T-cell (primary cell): ENCODE results near the gene TENM4. TPM values are rescaled to one million over a fixed set of nuclear protein-coding genes. Genes with fewer than 3 reads are reported as not detected.

Experiments used
- ATAC-seq, 4 experiments: fragments of 200-7000 bp in 3 of 4; fragments of 150-1000 bp in 1 of 4; cut with Tn5 transposase; replicated peaks in 1 of 4; 1 replicate in 3 of 4; 2 replicates in 1 of 4; pipeline ENCODE4 v1.10.0; 2021; ENCODE audit warnings: moderate library complexity in 3 of 4, mild to moderate bottlenecking in 2 of 4, moderate number of reproducible peaks in 1 of 4
- CTCF ChIA-PET, 2 donors: fragments of 300-600 bp; sonication (Branson Sonifier 250); formaldehyde crosslinking; loops; one replicate each; lab custom pipeline; 2022; ENCODE audit warnings: antibody characterized with exemption in 2 of 2; lab: Charles Lee
- POLR2A ChIA-PET, 2 donors: fragments of 300-600 bp; sonication (Branson Sonifier 250); formaldehyde crosslinking; loops; one replicate each; lab custom pipeline; 2022; ENCODE audit warnings: antibody characterized with exemption in 2 of 2; lab: Charles Lee
- DNase-seq, 35 experiments: peaks; one replicate each; pipeline versions ENCODE4 v3.0.0 to v3.0.0-alpha.2; 2013 to 2023
- H3K27ac ChIP-seq: one replicate; pipeline ENCODE4 v1.5.1; 2013; ENCODE audit warnings: low read length
- H3K27me3 ChIP-seq, 2 experiments: replicated peaks in 1 of 2; 1 replicate in 1 of 2; 2 replicates in 1 of 2; pipeline versions ENCODE4 v1.6.1 to v1.7.0; 2013; ENCODE audit warnings: low read length in 1 of 2, mixed read lengths in 1 of 2; ENCODE audit not compliant: control insufficient read depth in 2 of 2, insufficient read depth in 2 of 2; ENCODE audit errors: extremely low read depth in 1 of 2
- H3K36me3 ChIP-seq, 2 donors: 1 replicate in 1 of 2; 2 replicates in 1 of 2; pipeline versions ENCODE4 v1.6.1 to v1.7.0; 2013; ENCODE audit warnings: low read length in 1 of 2; ENCODE audit not compliant: control insufficient read depth in 2 of 2, insufficient read depth in 1 of 2; ENCODE audit errors: extremely low read depth in 1 of 2
- H3K4me1 ChIP-seq, 2 experiments: 1 replicate in 1 of 2; 2 replicates in 1 of 2; pipeline versions ENCODE4 v1.6.1 to v1.7.0; 2013; ENCODE audit warnings: low read length in 2 of 2, mixed read lengths in 1 of 2; ENCODE audit not compliant: insufficient read depth in 2 of 2, control insufficient read depth in 1 of 2; ENCODE audit errors: extremely low read depth in 1 of 2
- H3K4me3 ChIP-seq, 2 donors: 1 replicate in 1 of 2; 2 replicates in 1 of 2; pipeline versions ENCODE4 v1.5.1 to v1.7.0; 2013; ENCODE audit warnings: mild to moderate bottlenecking in 2 of 2, low read length in 1 of 2, moderate library complexity in 1 of 2; ENCODE audit not compliant: control insufficient read depth in 1 of 2; ENCODE audit errors: extremely low read depth in 1 of 2
- H3K9me3 ChIP-seq: 2 replicates; pipeline ENCODE4 v1.7.0; 2013
- H3K27ac Mint-ChIP-seq, 2 donors: one replicate each; pipeline ENCODE4 v1.8.0; 2020 to 2021; ENCODE audit warnings: mild to moderate bottlenecking in 2 of 2, mixed read lengths in 2 of 2
- H3K27me3 Mint-ChIP-seq, 2 donors: one replicate each; pipeline ENCODE4 v1.8.0; 2021 to 2022; ENCODE audit warnings: mixed read lengths in 2 of 2
- H3K36me3 Mint-ChIP-seq: one replicate; pipeline ENCODE4 v1.8.0; 2021; ENCODE audit warnings: mixed read lengths
- H3K4me1 Mint-ChIP-seq, 3 donors: one replicate each; pipeline ENCODE4 v1.8.0; 2020 to 2022; ENCODE audit warnings: mixed read lengths in 3 of 3, mild to moderate bottlenecking in 1 of 3
- H3K4me3 Mint-ChIP-seq, 3 donors: one replicate each; pipeline ENCODE4 v1.8.0; 2020 to 2022; ENCODE audit warnings: mild to moderate bottlenecking in 3 of 3, mixed read lengths in 3 of 3, moderate library complexity in 3 of 3
- H3K9me3 Mint-ChIP-seq, 3 donors: one replicate each; pipeline ENCODE4 v1.8.0; 2020 to 2022; ENCODE audit warnings: mixed read lengths in 3 of 3
- WGBS: methylation state at CpG from one replicate; pipeline ENCODE4 v1.1.5; 2013; ENCODE audit warnings: missing lambda C conversion rate; ENCODE audit not compliant: insufficient coverage; 5-methylcytosine and 5-hydroxymethylcytosine counted together
- total RNA-seq, 35 experiments: library from RNA in 6 of 35; stranded (reverse) in 6 of 35; fragments of 120-200 nt in 1 of 35; gene quantifications; one replicate each; pipeline versions ENCODE4 v1.2.1 to v1.2.4 and lab custom pipeline; 2013 to 2026

TENM4 gene
- total RNA-seq, 5 donors from 2014 or later (not counting 1 experiment from before 2014, with no cell fraction given): 0.03 to 0.35 (median 0.03) TPM; not detected in 2

GRCh38 chr11:79396001-79396400 lies 44.8 kb downstream of the TENM4 start:
- ChIA-PET POLR2A (no interaction called here), CTCF (no interaction called here)
- no peaks in the 10 kb centered on the region for H3K36me3 ChIP-seq
- H3K27me3 ChIP-seq: no peaks in the 10 kb centered on the region
- Mint-ChIP-seq H3K36me3 (no peaks in the 10 kb centered on the region), H3K4me1 (no peaks in the 10 kb centered on the region), H3K27me3 (peaks cover 0 to 5% of the 10 kb centered on the region in 2 donors), H3K9me3 (peaks cover 0 to 4% (median 0%) of the 10 kb centered on the region in 3 donors), H3K4me3 (no peak overlapping the region), H3K27ac (no peak overlapping the region)
- ATAC-seq: no peak
- H3K27ac ChIP-seq: no peak overlapping the region
- H3K9me3 ChIP-seq: no peaks in the 10 kb centered on the region
- H3K4me1 ChIP-seq: no peaks in the 10 kb centered on the region
- no peak overlapping the region for H3K4me3 ChIP-seq
- DNase-seq: no peak

- no peak overlapping the region for H3K4me3 Mint-ChIP-seq
- CTCF ChIA-PET: no interaction called here
Measured at GRCh38 chr11:79393362-79394043, 47.3 kb downstream of the TENM4 start.

DNA sequence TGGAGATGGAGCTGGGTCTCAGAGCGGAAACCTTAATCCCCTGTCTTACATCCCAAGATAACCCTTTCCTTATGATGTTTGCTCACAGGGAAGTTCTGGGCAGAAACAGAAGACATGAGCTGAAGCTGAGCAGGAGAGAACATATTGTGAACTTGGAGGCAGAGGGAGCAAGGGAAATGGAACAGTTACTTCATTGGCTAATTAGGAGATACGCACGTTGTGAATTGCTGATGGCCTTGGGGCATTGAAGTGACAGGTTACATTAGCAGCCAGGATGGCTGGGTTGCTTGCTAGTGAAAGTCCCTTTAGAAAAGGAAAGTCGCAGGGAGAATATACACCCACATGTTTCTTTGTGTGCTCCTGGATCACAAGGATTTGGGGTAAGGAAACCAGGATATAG lies 48.7 kb downstream of the TENM4 start:
- peaks cover 0 to 4% (median 0%) of the 10 kb centered on the region in 3 donors for H3K9me3 Mint-ChIP-seq

More at GRCh38 chr11:79393362-79394043, 47.3 kb downstream of the TENM4 start:
- H3K36me3 ChIP-seq: no peaks in the 10 kb centered on the region
- H3K9me3 Mint-ChIP-seq: peaks cover 0 to 4% (median 0%) of the 10 kb centered on the region in 3 donors
- no peak for ATAC-seq
- H3K4me3 ChIP-seq: no peak overlapping the region
- H3K9me3 ChIP-seq: no peaks in the 10 kb centered on the region
- H3K4me1 ChIP-seq: no peaks in the 10 kb centered on the region
- H3K4me1 Mint-ChIP-seq: peaks cover 0 to 3% (median 0%) of the 10 kb centered on the region in 3 donors
- no peaks in the 10 kb centered on the region for H3K27me3 ChIP-seq
- POLR2A ChIA-PET: no interaction called here
- peaks cover 0 to 8% of the 10 kb centered on the region in 2 donors for H3K27me3 Mint-ChIP-seq
- WGBS: 35% methylated on average over 9 of the region's 9 CpGs
- no peaks in the 10 kb centered on the region for H3K36me3 Mint-ChIP-seq
- DNase-seq: no peak
- no peak overlapping the region for H3K27ac ChIP-seq
- no peak overlapping the region for H3K27ac Mint-ChIP-seq

GRCh38 chr11:79390923-79391322 lies 49.9 kb downstream of the TENM4 start:
- peaks cover 0 to 9% of the 10 kb centered on the region in 2 donors for H3K27me3 Mint-ChIP-seq
- ATAC-seq (no peak), DNase-seq (no peak)
- ChIA-PET POLR2A (no interaction called here), CTCF (no interaction called here)
- Histone ChIP-seq H3K27me3 (no peaks in the 10 kb centered on the region), H3K4me1 (no peaks in the 10 kb centered on the region), H3K36me3 (no peaks in the 10 kb centered on the region), H3K27ac (no peak overlapping the region), H3K4me3 (no peak overlapping the region), H3K9me3 (no peaks in the 10 kb centered on the region)
- no peak overlapping the region for H3K4me3 Mint-ChIP-seq
- H3K36me3 Mint-ChIP-seq: no peaks in the 10 kb centered on the region
- H3K9me3 Mint-ChIP-seq: peaks cover 0 to 4% (median 0%) of the 10 kb centered on the region in 3 donors
- 76% methylated on average over 2 of the region's 2 CpGs for whole genome bisulfite sequencing
- H3K4me1 Mint-ChIP-seq: peaks cover 0 to 3% (median 0%) of the 10 kb centered on the region in 3 donors
- H3K27ac Mint-ChIP-seq: no peak overlapping the region

More for the DNA sequence above, 48.7 kb downstream of the TENM4 start:
- no peaks in the 10 kb centered on the region for H3K36me3 ChIP-seq
- ATAC-seq (no peak), DNase-seq (no peak)
- no peak overlapping the region for H3K27ac ChIP-seq
- ChIA-PET CTCF (no interaction called here), POLR2A (no interaction called here)
- no peak overlapping the region for H3K4me3 Mint-ChIP-seq
- 75% methylated on average over 2 of the region's 4 CpGs for WGBS
- no peak overlapping the region for H3K4me3 ChIP-seq
- no peak overlapping the region for H3K27ac Mint-ChIP-seq
- H3K27me3 Mint-ChIP-seq: peaks cover 0 to 9% of the 10 kb centered on the region in 2 donors
- no peaks in the 10 kb centered on the region for H3K4me1 ChIP-seq
- peaks cover 0 to 3% (median 0%) of the 10 kb centered on the region in 3 donors for H3K4me1 Mint-ChIP-seq
- no peaks in the 10 kb centered on the region for H3K9me3 ChIP-seq
- no peaks in the 10 kb centered on the region for H3K27me3 ChIP-seq
- H3K36me3 Mint-ChIP-seq: no peaks in the 10 kb centered on the region

DNA sequence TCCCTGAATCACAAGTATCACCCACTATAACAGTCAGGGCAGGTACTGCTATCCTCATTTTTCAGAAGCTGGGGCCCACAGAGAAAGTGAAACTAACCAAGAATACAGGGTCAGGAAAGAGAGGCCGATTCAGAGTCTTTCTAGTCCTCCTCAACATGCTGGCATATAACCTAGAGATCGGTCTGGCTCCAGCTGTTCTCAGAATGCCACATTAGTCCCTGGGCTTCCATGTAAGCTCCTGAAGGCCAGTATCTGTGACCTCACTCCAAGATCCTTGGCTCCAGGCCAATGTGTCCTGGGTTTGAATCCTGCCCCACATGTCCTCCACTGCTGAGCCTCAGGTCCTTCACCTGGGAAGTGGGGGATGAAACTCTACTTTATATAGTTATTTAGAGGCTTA lies 50.4 kb downstream of the TENM4 start:
- H3K4me3 Mint-ChIP-seq: no peak overlapping the region
- WGBS: 100% methylated on average over 1 of the region's 2 CpGs
- no peaks in the 10 kb centered on the region for H3K9me3 ChIP-seq

GRCh38 chr11:79388201-79388600 lies 52.6 kb downstream of the TENM4 start:
- Mint-ChIP-seq H3K4me1 (peaks cover 0 to 3% (median 0%) of the 10 kb centered on the region in 3 donors), H3K27ac (no peak overlapping the region), H3K36me3 (no peaks in the 10 kb centered on the region), H3K9me3 (peaks cover 0 to 2% (median 0%) of the 10 kb centered on the region in 3 donors), H3K27me3 (peaks cover 2 to 7% of the 10 kb centered on the region in 2 donors), H3K4me3 (no peak overlapping the region)
- POLR2A ChIA-PET: no interaction called here
- CTCF ChIA-PET: no interaction called here
- H3K4me3 ChIP-seq: no peak overlapping the region
- no peaks in the 10 kb centered on the region for H3K9me3 ChIP-seq
- H3K27ac ChIP-seq: no peak overlapping the region
- H3K4me1 ChIP-seq: no peaks in the 10 kb centered on the region
- H3K27me3 ChIP-seq: no peaks in the 10 kb centered on the region
- no peak for ATAC-seq
- no peak for DNase-seq
- WGBS: 80% methylated on average over 2 of the region's 2 CpGs
- no peaks in the 10 kb centered on the region for H3K36me3 ChIP-seq

More for the DNA sequence above, 50.4 kb downstream of the TENM4 start:
- H3K27ac Mint-ChIP-seq: no peak overlapping the region
- no peaks in the 10 kb centered on the region for H3K4me1 ChIP-seq
- peaks cover 0 to 3% (median 0%) of the 10 kb centered on the region in 3 donors for H3K4me1 Mint-ChIP-seq
- ChIA-PET POLR2A (no interaction called here), CTCF (no interaction called here)
- no peaks in the 10 kb centered on the region for H3K36me3 Mint-ChIP-seq
- peaks cover 0 to 4% (median 0%) of the 10 kb centered on the region in 3 donors for H3K9me3 Mint-ChIP-seq
- no peak overlapping the region for H3K27ac ChIP-seq
- DNase-seq (no peak), ATAC-seq (no peak)
- H3K36me3 ChIP-seq: no peaks in the 10 kb centered on the region
- no peak overlapping the region for H3K4me3 ChIP-seq
- H3K27me3 Mint-ChIP-seq: peaks cover 1 to 9% of the 10 kb centered on the region in 2 donors
- no peaks in the 10 kb centered on the region for H3K27me3 ChIP-seq
